ENCODE measurements around the gene SIAH2.
A peak's percentile ranks its signal among the peaks of the same experiment; 100 is the strongest.

Gene SIAH2

DNA sequence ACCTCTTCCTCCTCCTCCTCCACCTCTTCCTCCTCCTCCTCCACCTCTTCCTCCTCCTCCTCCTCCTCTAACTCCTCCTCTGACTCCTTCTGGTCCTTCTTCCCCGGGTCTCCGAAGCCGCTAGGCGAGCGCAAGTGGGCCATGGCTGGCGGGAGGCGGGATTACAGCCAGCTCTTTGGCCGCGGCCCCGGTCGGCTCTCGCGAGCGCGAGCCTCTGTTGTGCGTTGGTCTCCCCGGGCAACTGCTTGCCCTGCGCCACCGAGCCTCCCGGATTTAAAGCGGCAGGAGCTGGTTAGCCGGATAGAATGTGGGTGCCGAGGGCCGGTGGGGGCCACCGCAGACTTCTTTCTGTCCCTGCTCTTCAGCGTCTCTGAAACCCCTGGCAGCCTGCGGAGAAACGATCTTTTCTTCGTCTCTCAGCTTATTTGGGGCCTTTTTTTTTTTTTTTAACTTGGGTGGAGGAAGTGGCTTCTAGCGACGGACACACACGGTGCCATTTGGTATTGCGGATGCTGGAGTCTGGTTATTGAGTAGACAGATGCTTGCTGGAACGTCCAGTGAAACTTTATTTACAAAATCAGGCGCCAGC is 59.1 kb downstream of the SIAH2 start, which contains the start of gene ERICH6:
Gene ERICH6 (minus strand): TSS at position 165 of the 589 bp plus-strand sequence. CDS start 22 bp downstream, at position 143.
- H3K36me3 Mint-ChIP-seq = peaks cover 17% of the 10 kb centered on the region
- H3K9me3 Mint-ChIP-seq (ENCODE audit: low read depth) = no peaks in the 10 kb centered on the region
- peak within 1 kb of the TSS; percentile 94 for H3K4me3 Mint-ChIP-seq
- no peaks in the 10 kb centered on the region for H3K27me3 Mint-ChIP-seq
- peaks cover 30% of the 10 kb centered on the region for H3K4me1 Mint-ChIP-seq (ENCODE audit: low read depth)
- peak within 1 kb of the TSS; percentile 89 for H3K27ac Mint-ChIP-seq

DNA sequence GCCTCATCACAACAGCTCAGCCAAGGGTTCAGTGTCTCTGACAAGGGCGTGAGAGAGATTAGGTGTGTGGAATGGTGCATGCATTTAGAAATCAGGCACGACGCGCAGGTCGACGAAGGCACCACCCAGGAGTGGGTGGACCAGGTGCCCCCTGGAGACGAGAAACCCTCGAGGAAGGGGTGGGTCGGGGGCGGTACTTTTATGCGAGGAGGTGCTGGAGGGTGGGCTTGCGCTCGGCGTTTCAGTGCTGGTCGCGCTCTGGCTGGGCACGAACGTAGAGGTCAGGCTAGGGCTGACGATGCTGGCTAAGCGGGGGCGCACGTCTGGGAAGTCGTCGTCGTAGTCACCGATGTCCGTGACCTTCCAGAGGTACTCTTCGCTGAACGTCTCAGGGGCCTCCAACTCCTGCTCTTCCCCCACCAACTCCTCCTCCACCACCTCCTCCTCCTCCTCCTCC is 59.6 kb downstream of the SIAH2 start:
- H3K4me1 Mint-ChIP-seq (ENCODE audit: low read depth) = peaks cover 30% of the 10 kb centered on the region
- no peaks in the 10 kb centered on the region for H3K9me3 Mint-ChIP-seq (ENCODE audit: low read depth)
- peak overlapping the region; percentile 94 for H3K4me3 Mint-ChIP-seq
- peaks cover 12% of the 10 kb centered on the region for H3K36me3 Mint-ChIP-seq
- peak overlapping the region; percentile 80 for H3K27ac Mint-ChIP-seq
- H3K27me3 Mint-ChIP-seq = no peaks in the 10 kb centered on the region

DNA sequence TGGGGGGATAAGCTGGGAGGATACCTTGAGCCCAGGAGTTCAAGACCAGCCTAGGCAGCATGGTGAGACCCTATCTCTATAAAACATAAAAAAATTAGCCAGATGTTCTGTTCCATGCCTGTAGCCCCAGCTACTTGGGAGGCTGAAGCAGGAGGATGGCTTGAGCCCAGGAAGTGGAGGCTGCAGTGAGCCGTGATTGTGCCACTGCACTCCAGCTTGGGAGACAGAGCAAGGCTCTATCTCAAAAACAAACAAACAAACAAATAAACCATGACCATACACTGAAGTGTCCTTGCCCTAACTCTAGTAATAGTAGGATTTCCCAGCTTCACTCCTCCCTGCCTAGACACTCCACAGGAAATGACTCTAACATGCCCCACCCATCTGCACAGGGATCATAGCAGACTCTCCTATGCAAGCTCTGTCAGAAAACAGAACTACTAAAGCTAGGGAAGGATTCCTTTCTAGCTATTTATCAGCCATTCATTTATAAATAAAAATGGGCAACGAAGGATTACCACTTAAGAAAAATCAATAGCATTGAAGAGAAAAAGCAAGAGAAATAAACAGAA is 63.8 kb downstream of the SIAH2 start:
- no peaks in the 10 kb centered on the region for H3K27me3 Mint-ChIP-seq
- H3K27ac Mint-ChIP-seq = no peak overlapping the region
- peaks cover 19% of the 10 kb centered on the region for H3K4me1 Mint-ChIP-seq (ENCODE audit: low read depth)
- H3K4me3 Mint-ChIP-seq = no peak overlapping the region
- no peaks in the 10 kb centered on the region for H3K36me3 Mint-ChIP-seq
- H3K9me3 Mint-ChIP-seq (ENCODE audit: low read depth) = no peaks in the 10 kb centered on the region

GRCh38 chr3:150697646-150698045 is 65.3 kb downstream of the SIAH2 start:
- no peaks in the 10 kb centered on the region for H3K9me3 Mint-ChIP-seq (ENCODE audit: low read depth)
- peaks cover 2% of the 10 kb centered on the region for H3K36me3 Mint-ChIP-seq
- no peaks in the 10 kb centered on the region for H3K27me3 Mint-ChIP-seq
- H3K4me1 Mint-ChIP-seq (ENCODE audit: low read depth) = peaks cover 9% of the 10 kb centered on the region
- no peak overlapping the region for H3K27ac Mint-ChIP-seq
- no peak overlapping the region for H3K4me3 Mint-ChIP-seq

DNA sequence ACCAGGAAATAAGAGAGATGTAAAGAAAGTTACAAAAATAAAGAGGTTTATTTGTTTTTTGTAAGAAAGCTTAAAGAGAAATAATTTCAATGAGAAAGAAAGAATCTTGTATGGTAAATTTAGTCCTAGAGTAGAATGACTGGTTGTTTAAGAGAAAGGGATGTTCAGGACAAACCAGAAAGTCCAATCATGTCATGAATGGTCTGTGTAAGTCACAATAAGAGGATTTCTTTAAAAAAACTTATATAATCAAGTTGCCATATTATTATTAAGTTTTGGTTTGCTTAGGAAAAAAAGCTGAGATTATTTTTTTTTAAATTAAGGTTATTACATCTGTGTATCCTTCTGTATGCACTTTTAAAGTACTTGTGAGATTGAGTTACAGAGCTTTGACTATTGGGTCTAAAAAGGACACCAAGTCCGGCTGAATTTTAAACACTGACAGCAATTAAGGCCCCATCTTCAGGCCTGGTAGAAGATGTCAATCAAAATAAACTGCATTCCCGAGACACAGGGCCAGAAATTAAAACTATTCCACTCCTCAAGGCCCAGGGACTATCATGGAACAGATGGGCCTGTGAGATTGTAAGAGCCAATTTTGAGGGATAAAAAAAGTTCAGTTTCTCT is 71.4 kb downstream of the SIAH2 start:
- H3K27me3 Mint-ChIP-seq = no peaks in the 10 kb centered on the region
- no peaks in the 10 kb centered on the region for H3K9me3 Mint-ChIP-seq (ENCODE audit: low read depth)
- no peak overlapping the region for H3K27ac Mint-ChIP-seq
- H3K4me3 Mint-ChIP-seq = no peak overlapping the region
- no peaks in the 10 kb centered on the region for H3K4me1 Mint-ChIP-seq (ENCODE audit: low read depth)
- peaks cover 6% of the 10 kb centered on the region for H3K36me3 Mint-ChIP-seq

Data from activated naive CD8-positive, alpha-beta T cell (primary cell).